Mammary epithelial cell (primary cell): ENCODE results near the gene RRP1.

Experiments
- EZH2 ChIP-seq: IDR thresholded peaks from 2 replicates; pipeline ENCODE4 v1.6.1; 2012; ENCODE audit warnings: low read length, inconsistent platforms, borderline replicate concordance
- TF ChIP-seq, protein P1 (sequence below), 2 donors: IDR thresholded peaks in 1 of 2; conservative IDR thresholded peaks in 1 of 2; 2 replicates each; pipeline ENCODE4 v1.5.1; 2011 to 2012; ENCODE audit warnings: inconsistent platforms in 2 of 2, low read length in 2 of 2, mild to moderate bottlenecking in 2 of 2, control low read depth in 1 of 2, low read depth in 1 of 2; ENCODE audit not compliant: insufficient read depth in 1 of 2; ENCODE audit errors: extremely low read depth in 1 of 2

- TF ChIP-seq, protein P1, sequence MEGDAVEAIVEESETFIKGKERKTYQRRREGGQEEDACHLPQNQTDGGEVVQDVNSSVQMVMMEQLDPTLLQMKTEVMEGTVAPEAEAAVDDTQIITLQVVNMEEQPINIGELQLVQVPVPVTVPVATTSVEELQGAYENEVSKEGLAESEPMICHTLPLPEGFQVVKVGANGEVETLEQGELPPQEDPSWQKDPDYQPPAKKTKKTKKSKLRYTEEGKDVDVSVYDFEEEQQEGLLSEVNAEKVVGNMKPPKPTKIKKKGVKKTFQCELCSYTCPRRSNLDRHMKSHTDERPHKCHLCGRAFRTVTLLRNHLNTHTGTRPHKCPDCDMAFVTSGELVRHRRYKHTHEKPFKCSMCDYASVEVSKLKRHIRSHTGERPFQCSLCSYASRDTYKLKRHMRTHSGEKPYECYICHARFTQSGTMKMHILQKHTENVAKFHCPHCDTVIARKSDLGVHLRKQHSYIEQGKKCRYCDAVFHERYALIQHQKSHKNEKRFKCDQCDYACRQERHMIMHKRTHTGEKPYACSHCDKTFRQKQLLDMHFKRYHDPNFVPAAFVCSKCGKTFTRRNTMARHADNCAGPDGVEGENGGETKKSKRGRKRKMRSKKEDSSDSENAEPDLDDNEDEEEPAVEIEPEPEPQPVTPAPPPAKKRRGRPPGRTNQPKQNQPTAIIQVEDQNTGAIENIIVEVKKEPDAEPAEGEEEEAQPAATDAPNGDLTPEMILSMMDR (conservative IDR thresholded peaks at IDR 0.05 in 1 of 2, IDR thresholded peaks at IDR 0.05 in 1 of 2; ENCODE audit: extremely low read depth in 1 of 2, insufficient read depth in 1 of 2, low read depth in 1 of 2, low read length in 2 of 2) = no peak
- TF ChIP-seq EZH2 = no peak
Observed at GRCh38 chr21:43805275-43805800, 16.0 kb downstream of the RRP1 start.
